HL-60/S4 treated with retinoic acid at 250 ng/mL for 4 days and 3 days (cell line): Measurements from ENCODE around the gene KLF13.

Experiments used
- in situ Hi-C: fragments of 300-500 bp; cut with MboI; formaldehyde crosslinking; loops from 2 replicates; pipeline ENCODE4 v1.7.0; 2022; ENCODE audit warnings: low sequenced_read_pairs

Gene KLF13

DNA sequence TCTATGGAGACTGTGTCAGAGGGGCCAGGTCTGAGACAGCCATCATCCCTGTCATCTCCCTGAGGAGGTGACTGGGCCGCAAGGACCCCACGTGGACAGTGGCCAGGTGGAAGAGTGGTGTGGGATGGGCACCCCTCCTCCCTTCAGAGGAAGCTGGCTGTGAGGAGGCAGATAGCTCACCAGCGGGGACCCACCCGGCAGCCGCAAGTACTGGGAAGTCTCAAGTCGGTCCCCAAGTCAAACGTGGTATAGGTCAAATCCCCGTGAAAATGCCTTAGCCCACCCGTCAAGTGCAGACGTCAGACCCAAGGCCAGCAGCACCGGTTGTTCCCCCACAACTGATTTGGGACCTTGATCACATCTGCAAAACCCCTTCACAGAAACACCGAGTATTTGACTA, 12.3 kb upstream of the KLF13 start:
- in situ Hi-C loops: no loop called here

DNA sequence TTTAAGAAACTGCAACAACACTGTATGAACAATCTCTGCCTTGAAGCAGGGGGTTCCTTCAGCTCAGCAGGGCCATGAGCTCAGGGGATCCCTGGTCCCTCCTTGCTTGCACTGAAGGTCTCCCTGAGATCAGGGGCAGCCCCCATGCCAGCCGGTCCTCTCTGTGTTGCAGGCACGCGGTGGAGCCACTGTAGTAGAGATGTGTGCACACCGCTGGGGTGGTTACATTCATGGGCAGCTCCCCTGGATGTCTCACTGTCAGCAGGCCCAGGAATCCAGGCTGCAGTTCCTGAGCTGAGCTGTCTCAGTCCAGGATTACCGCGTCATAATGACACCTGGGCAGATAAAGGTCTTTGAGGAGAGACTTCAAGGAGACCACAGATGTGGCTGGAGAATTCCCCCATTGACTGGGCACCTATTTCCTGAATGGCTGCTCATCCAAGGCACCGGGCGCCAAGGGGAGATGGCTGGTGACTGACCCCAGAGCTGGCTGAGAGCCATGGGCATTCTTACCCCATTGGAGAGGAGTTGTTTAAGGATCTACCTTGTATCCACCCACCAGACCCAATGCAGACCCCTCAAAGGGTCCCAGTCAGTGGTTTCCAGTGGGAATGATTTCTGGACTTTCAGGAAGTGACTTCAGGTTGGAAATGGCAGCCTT, 10.4 kb upstream of the KLF13 start:
- in situ Hi-C loops: no loop called here

DNA sequence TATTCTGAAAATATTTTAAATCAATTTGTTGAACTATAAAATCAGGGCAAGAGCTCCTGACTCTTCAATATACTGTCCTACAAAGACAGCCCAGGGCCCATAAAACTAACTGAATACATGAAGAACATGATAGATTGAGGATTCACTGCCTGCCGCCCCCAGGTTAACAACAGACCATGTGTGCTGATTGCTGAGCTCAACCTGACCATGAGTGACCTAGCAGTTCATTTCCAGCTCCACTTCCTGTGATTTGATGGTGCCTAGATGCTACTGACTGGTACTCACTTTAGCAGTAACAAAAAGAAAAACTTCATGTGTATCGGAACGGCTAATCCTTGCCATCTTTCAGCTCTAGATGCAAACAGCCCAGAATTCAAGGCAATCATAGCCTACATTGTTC, 9.6 kb upstream of the KLF13 start:
- in situ Hi-C loops: no loop called here

DNA sequence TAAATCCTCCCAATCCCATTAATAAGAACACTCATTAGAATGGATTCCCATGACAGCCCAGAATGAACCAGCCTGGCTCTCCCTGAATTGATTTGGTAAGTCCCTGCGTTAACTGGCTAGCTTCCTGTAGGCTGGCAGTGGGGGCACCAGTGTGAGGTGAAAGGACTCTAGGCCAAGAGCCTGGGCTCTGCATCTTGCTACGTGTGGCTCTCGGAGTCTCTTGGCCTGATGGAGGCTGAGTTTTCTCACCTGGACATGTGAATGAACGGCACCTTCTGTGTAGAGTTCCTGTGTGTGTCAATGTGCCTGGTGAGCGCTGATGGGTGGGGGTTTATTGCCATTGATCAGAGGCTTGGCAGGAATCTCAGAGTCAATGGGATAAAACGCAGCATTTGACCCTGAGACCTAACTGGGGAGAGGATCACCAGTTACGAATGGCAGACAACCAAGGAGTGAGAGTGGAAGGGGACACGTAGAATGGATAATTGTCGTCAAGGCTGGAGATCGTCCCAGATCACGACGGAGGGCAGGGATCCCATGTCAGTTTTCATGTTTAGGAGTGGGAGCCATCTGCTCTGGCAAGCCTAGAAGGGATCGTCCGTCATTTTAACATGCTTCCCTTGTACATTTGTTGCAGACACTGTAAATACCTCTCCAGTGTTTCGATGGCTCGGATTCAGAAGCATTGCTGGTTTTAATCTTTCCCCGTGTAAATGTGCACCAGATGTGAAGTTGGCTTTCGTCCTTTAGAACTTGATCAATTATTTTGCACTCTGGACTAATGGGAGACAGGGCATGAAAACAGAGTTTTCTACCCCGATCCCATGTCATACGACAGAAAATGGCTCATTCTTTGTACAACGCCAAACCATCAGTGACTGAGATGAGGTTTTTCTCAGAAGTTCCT, 9.0 kb upstream of the KLF13 start:
- in situ Hi-C loops: no loop called here

- in situ Hi-C loops: no loop called here
These were observed 8.2 kb upstream of the KLF13 start for GRCh38 chr15:31318429-31318828.

GRCh38 chr15:31320022-31320421, 6.6 kb upstream of the KLF13 start:
- in situ Hi-C loops: no loop called here

DNA sequence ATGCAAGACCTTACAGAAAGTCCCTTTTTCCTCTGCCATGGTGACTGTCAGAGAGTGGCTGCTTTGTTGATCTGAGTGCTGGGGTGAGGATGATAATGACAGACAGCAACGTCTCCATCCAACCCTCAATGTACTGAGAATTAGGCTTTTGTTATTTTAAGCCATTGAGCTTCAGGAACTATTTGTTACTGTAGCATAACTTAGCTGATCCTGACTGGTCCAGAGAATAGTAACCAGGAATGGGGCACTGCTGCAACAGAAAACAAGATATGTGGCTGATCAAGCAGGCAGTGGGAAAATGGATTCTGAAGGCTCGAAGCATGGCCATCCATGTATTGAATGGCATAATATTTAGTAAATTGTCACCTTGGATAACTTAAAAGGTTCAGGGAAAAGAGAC, 5.2 kb upstream of the KLF13 start:
- in situ Hi-C loops: no loop called here

DNA sequence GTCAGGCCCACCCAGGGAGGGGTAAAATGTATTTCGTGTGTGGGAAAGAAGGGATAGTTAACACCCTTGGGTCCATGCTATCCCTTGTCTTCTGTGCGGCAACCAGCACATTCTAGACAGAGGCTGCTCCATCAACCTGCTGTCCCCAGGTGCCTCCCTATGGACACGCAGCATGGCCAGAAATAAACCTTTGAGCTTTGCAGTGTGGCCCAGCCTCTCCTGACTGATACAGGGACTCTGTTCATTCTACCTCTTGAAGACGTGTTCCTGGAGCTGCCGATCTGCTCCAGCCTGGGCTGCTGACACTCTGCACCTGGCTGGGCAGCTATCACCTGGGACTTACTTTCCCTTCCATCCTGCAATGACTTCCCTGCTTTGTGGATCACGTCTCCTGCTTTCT, 4.1 kb upstream of the KLF13 start:
- in situ Hi-C loops: no loop called here

DNA sequence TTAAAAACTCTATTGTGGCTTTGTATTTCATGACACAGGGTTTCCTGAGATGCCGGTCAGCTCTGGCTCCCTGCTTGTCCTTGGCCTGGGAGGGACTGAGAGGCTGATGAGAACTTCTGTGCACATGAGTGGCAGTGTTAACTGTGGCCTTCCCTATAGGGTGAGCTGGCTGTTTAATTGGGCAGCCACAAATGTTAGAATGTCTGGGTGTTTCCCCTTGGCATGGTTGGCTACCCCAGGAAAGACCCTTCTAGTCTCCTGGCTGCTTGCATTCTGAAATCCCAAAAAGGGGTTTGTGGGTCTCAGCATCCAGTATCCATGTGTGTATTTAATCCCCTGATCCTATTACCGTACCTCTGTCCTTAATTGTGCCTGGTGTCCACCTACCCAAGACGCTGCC, 3.0 kb upstream of the KLF13 start:
- in situ Hi-C loops: no loop called here

DNA sequence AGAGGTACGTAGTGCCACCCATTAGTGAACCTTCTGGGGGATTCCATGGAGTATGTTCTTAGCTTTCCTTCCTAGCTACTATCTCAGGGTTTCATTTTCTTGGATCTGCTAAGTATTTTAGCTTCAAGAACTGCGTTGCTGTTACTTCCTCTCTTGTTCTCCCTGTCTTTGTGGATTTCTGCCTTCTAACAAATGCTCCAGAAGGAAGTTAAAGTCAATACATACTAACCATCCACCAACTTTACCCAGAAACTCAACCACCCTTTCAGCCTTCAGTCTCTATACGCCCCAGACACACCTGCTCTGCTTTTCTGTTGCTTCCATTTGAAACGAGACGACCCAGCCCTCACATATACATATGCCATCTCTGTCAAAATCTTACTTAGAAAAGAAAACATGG, 2.4 kb upstream of the KLF13 start:
- in situ Hi-C loops: no loop called here

DNA sequence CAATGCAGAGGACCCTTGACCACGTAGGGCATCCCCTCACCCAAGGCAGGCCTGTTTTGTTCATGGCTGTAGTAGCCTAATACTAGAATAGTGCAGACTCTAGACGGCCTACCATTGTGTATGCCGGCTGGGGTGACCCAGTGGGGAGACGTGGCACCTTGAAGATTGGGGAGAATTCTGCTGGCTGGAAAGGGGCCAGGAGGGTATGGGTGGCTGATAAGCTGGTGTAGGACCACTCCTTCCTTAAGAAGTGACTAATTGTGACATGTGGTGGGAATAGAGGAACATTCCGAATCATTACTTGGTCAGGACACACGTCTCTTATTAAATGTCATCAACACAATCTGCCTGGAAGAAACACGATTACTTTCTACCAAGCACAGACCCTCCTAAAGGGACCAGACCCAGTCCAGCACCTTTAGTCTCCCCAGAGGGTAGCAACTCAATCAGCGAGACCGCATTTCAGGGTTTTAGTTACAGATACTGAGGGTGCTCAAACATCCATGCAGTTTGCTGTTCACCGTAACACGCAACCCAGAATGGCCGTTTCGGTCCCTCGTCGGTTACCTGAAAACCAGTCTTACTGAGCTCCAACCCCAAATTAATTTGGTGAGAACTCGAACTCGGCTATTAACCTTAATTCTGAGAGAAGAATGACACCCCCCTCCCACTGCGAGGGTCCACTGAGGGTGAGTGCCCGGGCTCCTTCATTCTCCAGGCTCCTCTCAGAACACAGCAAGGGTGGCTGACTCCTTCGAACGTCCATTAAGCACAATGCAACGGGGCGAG, 1.6 kb upstream of the KLF13 start:
- in situ Hi-C loops: no loop called here

DNA sequence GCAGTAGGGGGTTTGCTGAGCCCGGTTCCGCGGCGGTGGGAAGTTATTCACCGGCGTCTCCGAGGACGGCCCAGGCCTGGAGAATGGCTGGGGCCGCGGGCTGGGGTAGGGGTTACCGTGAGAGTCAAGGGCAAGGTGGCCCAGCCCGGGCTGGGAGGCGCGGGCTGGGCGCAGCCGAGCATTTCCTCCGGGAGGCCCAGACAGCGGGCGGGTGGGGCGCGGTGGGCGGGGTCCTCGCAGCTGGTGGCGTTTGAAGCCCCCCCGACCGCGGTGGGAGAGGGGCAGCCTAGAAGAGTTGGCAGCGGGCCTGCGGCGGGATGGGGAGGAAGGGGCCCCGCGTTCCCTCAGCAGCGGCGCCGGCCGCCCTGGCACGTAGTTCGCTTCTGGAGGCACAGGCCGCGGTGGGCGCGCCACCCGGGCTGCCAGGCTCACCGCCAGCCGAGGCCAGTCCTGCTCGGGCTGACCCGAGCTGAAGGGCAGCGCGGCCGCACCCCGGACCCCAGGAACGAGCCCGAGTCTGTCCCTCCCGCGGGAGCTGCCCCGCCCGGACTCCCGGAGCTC, 960 bp upstream of the KLF13 start:
- in situ Hi-C loops: no loop called here

GRCh38 chr15:31326875-31327668, 437 bp downstream of the KLF13 start:
- in situ Hi-C loops: no loop called here

DNA sequence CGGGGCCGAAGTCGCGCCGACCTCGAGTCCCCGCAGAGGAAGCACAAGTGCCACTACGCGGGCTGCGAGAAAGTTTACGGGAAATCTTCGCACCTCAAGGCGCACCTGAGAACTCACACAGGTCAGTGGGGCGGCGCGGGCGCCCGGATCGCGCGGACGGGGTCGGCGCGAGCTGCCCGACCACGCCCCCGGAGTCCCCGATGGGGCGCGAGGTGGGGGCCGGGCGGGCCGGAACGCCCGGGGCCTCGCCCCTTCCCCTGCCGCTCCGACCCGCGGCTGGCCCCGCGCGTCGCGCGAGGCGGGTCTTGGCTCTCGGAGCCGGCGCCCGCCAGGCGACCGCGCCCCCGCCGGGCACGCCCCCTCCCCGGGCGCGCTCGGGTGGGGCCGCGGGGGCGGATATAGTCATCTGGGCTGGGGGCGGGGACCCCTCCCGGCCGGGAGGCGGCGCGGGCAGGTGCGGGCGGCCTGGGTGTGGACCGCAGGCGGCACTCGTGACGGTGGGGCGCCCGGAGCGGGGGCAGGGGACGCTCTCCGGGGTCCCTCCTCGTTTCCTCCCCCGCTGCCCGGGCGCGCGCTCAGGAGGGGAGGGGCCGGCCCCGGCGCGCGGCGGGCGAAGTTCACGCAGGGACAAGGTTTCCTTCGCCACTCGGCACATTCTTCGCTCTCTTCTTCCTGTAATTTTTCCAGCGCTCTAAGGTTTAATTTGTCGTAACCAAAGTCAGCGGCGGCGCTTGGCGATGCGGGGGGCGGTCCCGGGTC, 1.2 kb downstream of the KLF13 start:
- in situ Hi-C loops: no loop called here

DNA sequence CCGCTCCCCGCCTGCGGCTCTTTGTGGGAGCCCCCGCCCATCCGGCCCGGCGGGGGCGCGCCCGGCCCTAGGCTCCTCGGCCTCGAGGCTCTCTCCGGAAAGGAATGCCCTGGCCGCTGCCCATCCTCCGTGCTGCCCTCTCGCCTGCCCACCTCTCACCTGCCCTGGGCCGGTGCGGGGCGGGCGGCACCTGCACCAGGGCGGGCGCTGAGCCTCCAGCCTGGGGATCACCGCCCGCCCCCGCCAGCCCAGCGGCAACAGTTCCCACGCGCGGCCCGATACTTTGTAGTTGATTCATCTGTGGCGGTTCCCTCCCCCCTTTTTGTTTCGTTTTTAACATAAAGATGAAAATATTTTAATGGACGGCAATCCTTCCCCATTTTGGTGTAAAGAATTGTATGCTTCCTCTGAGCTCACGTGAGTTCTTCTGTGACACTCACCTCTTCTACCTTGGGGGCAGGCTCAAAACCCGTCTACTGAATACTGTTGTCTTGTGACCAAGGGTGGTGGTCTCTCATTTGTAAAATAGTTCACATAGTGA, 1.9 kb downstream of the KLF13 start:
- in situ Hi-C loops: no loop called here

GRCh38 chr15:31328969-31329639, 2.5 kb downstream of the KLF13 start:
- in situ Hi-C loops: no loop called here

DNA sequence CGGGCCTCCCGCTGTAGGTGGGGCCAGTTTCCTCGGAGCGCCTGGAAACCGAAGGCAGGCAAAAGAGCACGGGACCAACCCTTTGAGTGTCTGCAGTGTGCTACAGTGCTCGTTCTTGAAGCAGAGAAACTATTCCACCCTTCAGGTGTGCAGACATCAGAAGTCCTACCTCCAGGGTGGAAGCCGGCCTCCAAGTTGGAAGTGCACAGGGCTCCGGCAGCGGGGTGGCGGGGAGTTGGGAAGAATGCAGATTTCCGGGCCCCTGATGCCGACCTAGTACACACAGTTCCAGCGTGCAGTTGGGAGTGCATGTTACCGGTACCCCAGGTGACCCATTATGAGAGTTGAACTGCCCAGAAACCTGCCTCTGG, 3.0 kb downstream of the KLF13 start:
- in situ Hi-C loops: no loop called here

GRCh38 chr15:31330111-31330785, 3.6 kb downstream of the KLF13 start:
- in situ Hi-C loops: no loop called here
